A549 treated with AZD9567 at 1 μM for 4 hours (cell line): ENCODE data around the gene TBCE. TPM values are rescaled to one million over a fixed set of nuclear protein-coding genes. Genes with fewer than 3 reads are reported as not detected.

Source experiments
- total RNA-seq: library from RNA; stranded (reverse); fragments of 200-300 nt; extraction: Qiagen RNA extraction; gene quantifications from 5 replicates; pipeline ENCODE4 v1.2.3, GENCODE V29; 2022; ENCODE audit not compliant: insufficient read depth

TBCE gene, protein sequence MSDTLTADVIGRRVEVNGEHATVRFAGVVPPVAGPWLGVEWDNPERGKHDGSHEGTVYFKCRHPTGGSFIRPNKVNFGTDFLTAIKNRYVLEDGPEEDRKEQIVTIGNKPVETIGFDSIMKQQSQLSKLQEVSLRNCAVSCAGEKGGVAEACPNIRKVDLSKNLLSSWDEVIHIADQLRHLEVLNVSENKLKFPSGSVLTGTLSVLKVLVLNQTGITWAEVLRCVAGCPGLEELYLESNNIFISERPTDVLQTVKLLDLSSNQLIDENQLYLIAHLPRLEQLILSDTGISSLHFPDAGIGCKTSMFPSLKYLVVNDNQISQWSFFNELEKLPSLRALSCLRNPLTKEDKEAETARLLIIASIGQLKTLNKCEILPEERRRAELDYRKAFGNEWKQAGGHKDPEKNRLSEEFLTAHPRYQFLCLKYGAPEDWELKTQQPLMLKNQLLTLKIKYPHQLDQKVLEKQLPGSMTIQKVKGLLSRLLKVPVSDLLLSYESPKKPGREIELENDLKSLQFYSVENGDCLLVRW
- 43.1 to 58.7 TPM (median 43.7 TPM) in 5 replicates for total RNA-seq

GRCh38 chr1:235367000-235367908 is at the start of gene TBCE:
Gene TBCE, plus strand, starts transcription at chr1:235367427. Its CDS starts 12,623 bp downstream, at chr1:235380050.

DNA sequence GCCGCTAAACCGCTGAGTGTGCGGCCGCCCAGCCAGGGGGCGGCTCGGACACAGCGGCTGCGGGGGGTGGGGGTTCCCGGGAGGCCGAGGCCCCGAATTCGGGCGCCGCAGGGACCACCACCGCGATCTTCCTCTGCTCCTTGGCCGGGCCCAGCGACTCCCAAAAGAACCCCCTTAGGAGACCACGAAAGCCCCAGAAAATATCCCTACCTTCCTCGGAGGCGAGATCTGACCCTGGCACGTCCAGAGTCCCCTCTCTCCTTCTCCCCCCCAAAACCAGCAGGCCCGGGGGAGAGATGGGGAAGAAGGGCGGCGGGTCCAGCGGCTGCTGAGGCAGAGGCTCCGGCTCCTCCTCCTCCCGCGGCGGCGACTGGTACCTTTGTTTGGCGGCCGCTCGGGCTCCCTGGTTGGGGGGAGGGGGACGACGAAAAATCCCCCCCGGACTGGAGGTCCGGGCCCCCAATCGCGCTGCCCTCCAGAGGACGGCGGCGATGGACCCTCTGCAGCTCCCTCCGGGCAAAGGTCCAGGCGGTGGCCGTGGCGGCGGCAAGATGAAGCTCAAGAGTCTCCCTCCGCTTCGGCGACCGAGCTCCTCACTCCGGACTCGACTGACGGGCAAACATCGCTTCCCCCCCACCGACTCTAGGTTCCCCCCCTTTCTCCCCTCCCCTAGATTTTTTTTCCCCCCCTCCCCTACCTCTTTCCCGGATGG is 39.5 kb upstream of the TBCE start, which contains the start of gene ARID4B:
ARID4B (minus strand) TSS at position 621 of the 712 bp plus-strand sequence. CDS start 1,260 bp downstream, outside the sequence.

GRCh38 chr1:235328271-235329138 is 38.7 kb upstream of the TBCE start, which contains the start of gene GGPS1:
Gene GGPS1, plus strand, starts transcription at chr1:235328570. Its CDS starts 6,695 bp downstream, at chr1:235335265.

Other genes starting within 250 kb of the TBCE start
- 102 to 136 TPM (median 112 TPM) in 5 replicates for gene TOMM20, start 238.6 kb upstream of the TBCE start, total RNA-seq
- gene RBM34, start 206.2 kb upstream of the TBCE start, total RNA-seq, result 44.9 to 73.7 TPM (median 70.6 TPM) in 5 replicates
- gene ARID4B, start 39.2 kb upstream of the TBCE start, total RNA-seq, result 11.9 to 21.7 TPM (median 14.7 TPM) in 5 replicates
- 20.3 to 22.3 TPM (median 21.7 TPM) in 5 replicates for gene GGPS1, start 38.9 kb upstream of the TBCE start, total RNA-seq
- 14.1 to 19.9 TPM (median 17.7 TPM) in 5 replicates for gene B3GALNT2, start 137.0 kb downstream of the TBCE start, total RNA-seq